HG03460 (cell line): ENCODE measurements around the gene AKNA.

Source experiments
- ATAC-seq: cut with Tn5 transposase; IDR thresholded peaks from one replicate; pipeline ENCODE4 v1.9.1; 2021; ENCODE audit not compliant: unreplicated experiment

The AKNA gene

DNA sequence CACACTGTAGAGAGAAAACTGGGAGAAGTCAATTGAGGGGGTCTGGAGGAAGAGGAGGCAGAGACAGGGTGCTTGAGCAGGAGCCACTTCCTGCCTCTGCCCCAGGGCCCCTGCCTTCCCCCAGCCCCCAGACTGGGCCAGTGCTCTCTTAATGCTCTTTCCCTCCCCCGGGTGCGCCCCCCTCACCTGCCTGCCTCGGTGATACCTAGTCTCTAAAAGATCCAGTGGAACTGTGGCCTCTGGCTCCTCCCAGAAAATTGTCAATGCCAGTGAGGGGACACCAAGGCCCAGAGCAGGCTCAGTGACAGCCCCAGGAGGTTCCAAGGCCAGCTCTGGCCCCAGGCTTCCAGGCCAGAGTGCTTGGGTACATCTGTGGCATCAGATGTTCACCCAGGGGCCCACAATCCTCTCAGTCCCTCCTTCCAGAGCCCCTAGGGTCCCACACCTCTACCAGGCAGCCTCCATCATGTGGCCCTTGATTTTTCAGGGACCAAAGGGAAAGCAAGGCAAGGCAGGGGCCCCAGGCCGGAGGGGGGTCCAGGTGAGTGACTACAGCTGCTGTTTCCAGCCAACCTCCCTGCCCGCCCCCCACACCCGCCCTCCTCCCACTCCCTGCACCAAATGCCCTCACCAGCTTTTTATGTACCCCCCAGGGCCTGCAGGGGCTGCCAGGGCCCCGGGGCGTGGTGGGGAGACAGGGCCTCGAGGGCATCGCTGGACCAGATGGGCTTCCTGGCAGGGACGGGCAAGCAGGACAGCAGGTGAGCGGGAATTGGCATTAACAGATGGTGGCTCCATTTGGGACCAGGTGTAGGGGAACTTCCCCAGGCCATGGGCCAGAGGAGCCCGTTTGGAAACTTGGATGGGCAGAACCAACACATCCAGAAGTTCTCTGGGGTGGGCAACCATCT, 98.0 kb downstream of the AKNA start:
- no peak for ATAC-seq

DNA sequence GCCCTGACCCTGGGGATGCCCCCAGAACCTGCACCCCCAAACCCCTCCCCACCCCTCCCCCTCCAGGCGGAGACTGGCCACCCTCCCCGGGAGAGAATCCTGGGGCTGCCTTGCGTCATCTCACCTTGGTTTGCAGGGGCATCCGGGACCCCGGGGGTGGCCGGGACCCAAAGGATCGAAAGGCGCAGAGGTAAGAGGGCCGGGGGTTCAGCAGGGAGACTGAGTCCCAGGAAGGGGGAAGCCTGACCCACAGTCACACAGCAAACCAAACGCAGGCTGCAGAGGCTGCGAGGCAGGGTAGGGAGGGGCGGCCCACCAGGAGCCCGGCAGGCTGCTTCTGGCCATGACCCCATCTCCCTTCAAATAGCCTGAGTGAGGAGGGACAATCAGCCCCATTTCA, 98.7 kb downstream of the AKNA start:
- ATAC-seq: no peak

- ATAC-seq: no peak
These were observed 99.3 kb downstream of the AKNA start for GRCh38 chr9:114288193-114289091.

DNA sequence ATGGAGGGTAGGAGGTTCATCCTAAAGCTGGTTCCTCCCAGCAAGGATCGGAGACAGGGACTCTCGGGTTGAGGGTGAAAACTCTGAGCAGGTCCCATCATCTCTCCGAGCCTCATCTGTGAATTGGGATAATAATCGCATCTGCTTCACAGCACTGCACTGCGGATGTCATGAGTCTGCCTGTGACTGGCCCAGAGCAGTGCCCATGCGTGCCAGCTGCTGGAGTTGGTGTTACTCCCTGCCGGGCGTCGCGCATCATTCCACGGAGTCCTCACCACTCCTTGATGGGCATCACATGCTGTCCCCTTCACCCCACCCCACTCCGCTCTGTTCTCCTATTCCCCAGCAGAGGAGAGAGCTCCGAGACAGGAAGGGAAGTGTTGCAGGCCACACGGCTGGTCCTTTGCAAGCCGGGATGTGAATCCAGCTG, 100.0 kb downstream of the AKNA start:
- ATAC-seq: no peak

GRCh38 chr9:114287001-114287762, 100.6 kb downstream of the AKNA start:
- ATAC-seq: no peak

- no peak for ATAC-seq
These were observed 101.6 kb downstream of the AKNA start for GRCh38 chr9:114286146-114286679.

GRCh38 chr9:114285166-114285867, 102.5 kb downstream of the AKNA start:
- no peak for ATAC-seq

GRCh38 chr9:114284316-114285060, 103.3 kb downstream of the AKNA start:
- no peak for ATAC-seq
